GM12864 (cell line): ENCODE results near the gene TRPC4.

Source experiments
- DNase-seq: peaks from one replicate; pipeline ENCODE4 v3.0.0-alpha.2; 2011; ENCODE audit warnings: low read depth
- H3K4me3 ChIP-seq: 2 replicates; pipeline ENCODE4 v1.5.1; 2011; ENCODE audit warnings: mild to moderate bottlenecking, low read depth, low read length, control low read depth
- TF ChIP-seq, protein P1 (sequence below): IDR thresholded peaks from 2 replicates; pipeline ENCODE4 v1.5.1; 2011; ENCODE audit warnings: low read depth, mild to moderate bottlenecking, moderate library complexity, low read length, control low read depth, inconsistent platforms; ENCODE audit errors: missing control alignments

TRPC4 gene

DNA sequence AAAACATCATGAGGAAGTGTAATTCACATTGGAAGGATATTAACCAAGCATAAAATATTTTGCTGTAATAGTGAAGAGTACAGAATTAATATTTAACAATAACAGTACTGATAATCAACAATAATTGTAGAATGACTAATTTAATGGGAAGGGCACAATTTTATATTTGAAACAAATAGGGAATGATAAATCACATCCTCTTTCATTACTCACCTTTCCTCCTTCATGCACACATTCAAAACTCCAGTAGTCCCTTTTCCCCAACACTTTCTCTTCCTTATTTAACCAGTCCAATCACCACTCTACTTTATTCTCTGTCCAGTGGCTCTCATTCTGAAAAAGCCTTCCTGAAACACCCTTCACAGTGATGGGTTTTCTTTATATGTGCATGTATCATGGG lies 160.3 kb downstream of the TRPC4 start:
- H3K4me3 ChIP-seq = no peak overlapping the region
- DNase-seq = no peak
- TF ChIP-seq, protein P1, sequence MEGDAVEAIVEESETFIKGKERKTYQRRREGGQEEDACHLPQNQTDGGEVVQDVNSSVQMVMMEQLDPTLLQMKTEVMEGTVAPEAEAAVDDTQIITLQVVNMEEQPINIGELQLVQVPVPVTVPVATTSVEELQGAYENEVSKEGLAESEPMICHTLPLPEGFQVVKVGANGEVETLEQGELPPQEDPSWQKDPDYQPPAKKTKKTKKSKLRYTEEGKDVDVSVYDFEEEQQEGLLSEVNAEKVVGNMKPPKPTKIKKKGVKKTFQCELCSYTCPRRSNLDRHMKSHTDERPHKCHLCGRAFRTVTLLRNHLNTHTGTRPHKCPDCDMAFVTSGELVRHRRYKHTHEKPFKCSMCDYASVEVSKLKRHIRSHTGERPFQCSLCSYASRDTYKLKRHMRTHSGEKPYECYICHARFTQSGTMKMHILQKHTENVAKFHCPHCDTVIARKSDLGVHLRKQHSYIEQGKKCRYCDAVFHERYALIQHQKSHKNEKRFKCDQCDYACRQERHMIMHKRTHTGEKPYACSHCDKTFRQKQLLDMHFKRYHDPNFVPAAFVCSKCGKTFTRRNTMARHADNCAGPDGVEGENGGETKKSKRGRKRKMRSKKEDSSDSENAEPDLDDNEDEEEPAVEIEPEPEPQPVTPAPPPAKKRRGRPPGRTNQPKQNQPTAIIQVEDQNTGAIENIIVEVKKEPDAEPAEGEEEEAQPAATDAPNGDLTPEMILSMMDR = no peak

DNA sequence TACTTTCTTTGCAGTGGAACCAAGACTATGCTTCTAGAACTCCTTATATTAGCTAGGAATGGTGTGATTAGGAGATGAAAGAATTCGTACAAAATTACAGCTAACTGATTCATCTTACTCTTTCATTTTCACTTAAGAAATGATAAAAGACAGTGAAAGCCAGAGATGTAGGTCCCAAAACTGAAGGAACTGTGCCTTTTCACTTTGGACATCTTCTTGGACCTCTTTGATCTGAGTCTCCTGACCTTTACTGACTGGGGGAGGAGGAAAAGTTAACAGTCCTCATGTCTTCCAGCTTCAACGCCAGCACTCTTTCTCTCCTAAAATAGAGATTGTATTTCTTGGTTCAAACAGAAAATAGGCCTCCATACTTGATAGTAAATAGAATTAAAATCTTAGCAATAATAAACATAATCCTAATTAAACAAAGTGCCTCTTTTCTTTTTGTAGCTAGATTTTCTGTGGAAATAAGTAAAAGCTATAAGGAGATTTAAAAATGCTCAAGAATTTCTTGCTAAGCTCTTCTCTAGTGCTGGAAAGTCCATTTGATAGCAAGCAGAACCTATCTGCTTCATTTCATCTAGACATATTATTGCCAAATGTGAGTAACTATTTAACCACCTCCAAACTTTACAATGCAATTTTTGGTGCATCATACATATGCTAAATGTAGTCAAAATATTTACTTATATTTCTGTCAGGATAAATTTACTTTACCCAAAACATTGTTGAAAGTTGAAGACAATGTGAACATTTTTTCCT lies 161.7 kb downstream of the TRPC4 start:
- no peak for DNase-seq
- TF ChIP-seq, protein P1 = no peak
- no peak overlapping the region for H3K4me3 ChIP-seq

DNA sequence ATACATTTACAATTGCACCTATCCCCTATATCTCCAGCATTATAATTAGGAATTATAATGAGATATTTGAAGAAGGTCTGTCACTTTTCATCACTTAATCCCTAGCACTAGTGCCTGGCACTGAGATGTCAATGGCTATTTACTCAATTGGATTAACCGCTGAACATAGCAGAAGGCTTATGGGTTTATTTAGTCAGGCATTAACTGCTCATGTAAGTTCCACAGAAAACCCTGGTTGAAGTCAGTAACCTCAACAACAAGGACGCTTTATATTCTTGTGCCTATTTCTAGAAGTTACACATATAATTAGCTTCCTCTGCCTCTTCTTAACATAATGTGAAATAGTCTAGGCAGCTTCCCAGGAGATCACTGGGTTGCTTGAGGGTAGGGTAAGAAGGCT lies 163.5 kb downstream of the TRPC4 start:
- TF ChIP-seq, protein P1 = no peak
- H3K4me3 ChIP-seq = no peak overlapping the region
- no peak for DNase-seq

DNA sequence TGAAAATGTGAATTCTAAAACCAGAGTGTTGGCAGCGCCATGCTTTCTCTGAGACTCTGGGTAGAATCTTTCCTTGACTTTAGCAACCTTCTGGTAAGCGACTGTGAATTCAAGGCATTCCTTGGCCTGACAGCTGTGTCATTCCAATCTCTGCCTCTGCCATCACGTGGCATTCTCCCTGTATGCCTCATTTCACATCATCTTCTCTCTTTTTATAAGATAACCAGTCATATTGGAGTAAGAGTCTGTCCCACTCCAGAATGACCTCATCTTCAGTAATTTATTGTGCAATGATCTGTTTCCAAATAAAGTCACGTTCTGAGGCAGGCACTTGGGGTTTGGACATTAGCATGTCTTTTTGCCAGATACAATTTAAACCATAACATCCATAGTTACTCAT lies 167.6 kb downstream of the TRPC4 start:
- H3K4me3 ChIP-seq = no peak overlapping the region
- TF ChIP-seq, protein P1 = no peak
- DNase-seq = no peak

DNA sequence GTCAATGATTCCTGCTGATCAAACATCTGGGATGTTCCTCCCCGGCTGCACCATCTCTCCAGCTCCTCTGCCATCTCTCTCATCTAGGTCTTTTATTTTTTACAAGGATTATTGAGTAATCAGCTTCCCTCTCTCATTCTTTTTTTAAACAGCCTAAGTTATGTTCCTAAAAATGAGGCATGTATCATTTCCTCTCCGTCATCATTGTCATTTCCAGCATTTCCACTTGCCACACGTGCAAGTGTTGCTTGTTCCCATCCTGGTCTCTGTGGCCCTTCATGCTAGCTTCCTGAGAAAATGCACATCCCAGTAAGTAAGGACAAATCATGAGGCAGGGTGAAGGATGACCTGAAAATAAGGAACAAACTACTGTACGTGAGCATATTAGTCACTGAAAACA lies 168.3 kb downstream of the TRPC4 start:
- TF ChIP-seq, protein P1 = no peak
- DNase-seq = no peak
- H3K4me3 ChIP-seq = no peak overlapping the region

DNA sequence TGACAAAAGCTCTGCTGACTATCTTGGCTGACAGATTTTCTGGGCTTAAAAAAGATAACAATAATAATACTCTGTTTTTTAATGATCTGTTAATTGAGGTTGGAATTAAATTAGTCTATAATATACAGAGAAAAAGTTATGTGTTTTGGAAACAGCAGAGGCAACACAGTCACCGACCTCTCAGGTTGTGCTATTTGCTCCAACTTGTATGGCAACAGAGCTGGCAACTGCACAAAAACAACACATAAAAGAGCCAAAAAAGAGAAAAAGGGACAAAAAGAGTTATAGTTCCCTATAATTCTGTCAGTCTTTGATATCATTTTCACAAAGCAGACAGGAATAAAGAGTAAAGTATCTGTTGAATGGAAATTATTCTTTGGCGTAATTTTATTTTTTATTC lies 168.7 kb downstream of the TRPC4 start:
- no peak overlapping the region for H3K4me3 ChIP-seq
- TF ChIP-seq, protein P1 = no peak
- DNase-seq = no peak

DNA sequence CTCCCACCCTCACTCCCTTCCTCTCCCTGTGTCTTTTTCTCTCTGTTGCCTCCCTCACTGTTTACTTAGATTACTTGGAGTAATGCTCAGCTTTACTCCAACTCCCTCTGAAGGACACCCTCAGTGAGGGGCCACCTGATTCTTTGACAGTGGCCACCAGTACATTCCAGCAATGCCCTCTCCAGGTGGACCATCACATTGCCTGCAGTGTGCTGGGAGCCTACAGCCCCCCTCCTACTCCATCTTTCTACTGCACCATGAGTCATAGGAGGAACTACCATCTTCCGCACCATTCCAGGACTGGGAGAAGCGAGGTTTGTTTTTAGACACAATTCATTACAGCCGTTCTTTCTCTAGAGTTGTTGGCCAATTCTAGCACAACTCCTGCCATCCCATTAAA lies 174.4 kb downstream of the TRPC4 start:
- TF ChIP-seq, protein P1 = no peak
- no peak overlapping the region for H3K4me3 ChIP-seq
- no peak for DNase-seq
